AG08396 (cell line): ENCODE results near the gene RHOF.
A peak's percentile ranks its signal among the peaks of the same experiment; 100 is the strongest.
"Not testable (repeated sequence)": the region's sequence is repeated elsewhere in the genome, so short reads cannot be mapped to it uniquely, and the experiment has no call there.

Experiments used
- DNase-seq: peaks from one replicate; pipeline ENCODE4 v3.0.0; 2012; ENCODE audit warnings: low spot score, mixed read lengths

The RHOF gene

GRCh38 chr12:121792607-121793439, 665 bp downstream of the RHOF start:
- DNase-seq = no peak

- no peak for DNase-seq
These were observed 1.6 kb downstream of the RHOF start for GRCh38 chr12:121791671-121792551.

- DNase-seq = not testable (repeated sequence)
These were observed 2.7 kb downstream of the RHOF start for GRCh38 chr12:121790785-121791184.

GRCh38 chr12:121789800-121790728, 3.4 kb downstream of the RHOF start:
- DNase-seq = no peak

GRCh38 chr12:121789233-121789781, 4.2 kb downstream of the RHOF start:
- DNase-seq = no peak

GRCh38 chr12:121788176-121788818, 5.2 kb downstream of the RHOF start:
- DNase-seq = no peak

- no peak for DNase-seq
These were observed 6.1 kb downstream of the RHOF start for GRCh38 chr12:121787063-121788025.

- DNase-seq = peak; percentile 79
These were observed 7.1 kb downstream of the RHOF start for GRCh38 chr12:121786440-121786825.

GRCh38 chr12:121784460-121784859, 9.0 kb downstream of the RHOF start:
- peak; percentile 77 for DNase-seq

- no peak for DNase-seq
These were observed 9.7 kb downstream of the RHOF start for GRCh38 chr12:121783766-121784165.

GRCh38 chr12:121781998-121782979, 11.2 kb downstream of the RHOF start:
- no peak for DNase-seq

GRCh38 chr12:121781484-121781997, 11.9 kb downstream of the RHOF start:
- no peak for DNase-seq

GRCh38 chr12:121780429-121780828, 13.1 kb downstream of the RHOF start:
- no peak for DNase-seq

- DNase-seq = no peak
These were observed 14.0 kb downstream of the RHOF start for GRCh38 chr12:121779422-121779895.

GRCh38 chr12:121778567-121779421, 14.7 kb downstream of the RHOF start:
- no peak for DNase-seq

GRCh38 chr12:121776190-121777098, 17.0 kb downstream of the RHOF start:
- peak; percentile 84 for DNase-seq
